Kidney capillary endothelial cell (primary cell): ENCODE measurements around the gene NCOA1.
"Not testable (repeated sequence)": the region's sequence is repeated elsewhere in the genome, so short reads cannot be mapped to it uniquely, and the experiment has no call there.

Source experiments
- DNase-seq: peaks from one replicate; pipeline ENCODE4 v3.0.0-alpha.2; 2018; ENCODE audit warnings: low spot score

NCOA1 gene

GRCh38 chr2:24577481-24577880, 86.4 kb downstream of the NCOA1 start:
- no peak for DNase-seq

GRCh38 chr2:24579053-24579803, 88.2 kb downstream of the NCOA1 start:
- DNase-seq: peak; percentile 3

- no peak for DNase-seq
These were observed 89.5 kb downstream of the NCOA1 start for GRCh38 chr2:24580561-24580960.

- not testable (repeated sequence) for DNase-seq
These were observed 90.9 kb downstream of the NCOA1 start for GRCh38 chr2:24581971-24582370.

- DNase-seq: no peak
These were observed 95.9 kb downstream of the NCOA1 start for GRCh38 chr2:24586955-24587354.

GRCh38 chr2:24588294-24588693, 97.2 kb downstream of the NCOA1 start:
- DNase-seq: no peak

GRCh38 chr2:24592441-24593100, 101.5 kb downstream of the NCOA1 start:
- no peak for DNase-seq

- DNase-seq: no peak
These were observed 103.2 kb downstream of the NCOA1 start for GRCh38 chr2:24594283-24594682.

GRCh38 chr2:24597181-24597870, 106.3 kb downstream of the NCOA1 start:
- no peak for DNase-seq

- DNase-seq: not testable (repeated sequence)
These were observed 109.1 kb downstream of the NCOA1 start for GRCh38 chr2:24600140-24600539.

- no peak for DNase-seq
These were observed 120.6 kb downstream of the NCOA1 start for GRCh38 chr2:24611631-24612030.

GRCh38 chr2:24613154-24613814, 122.2 kb downstream of the NCOA1 start:
- peak; percentile 54 for DNase-seq

GRCh38 chr2:24616616-24617015, 125.6 kb downstream of the NCOA1 start:
- DNase-seq: no peak

GRCh38 chr2:24617424-24617823, 126.4 kb downstream of the NCOA1 start:
- no peak for DNase-seq

- no peak for DNase-seq
These were observed 127.1 kb downstream of the NCOA1 start for GRCh38 chr2:24618144-24618543.

GRCh38 chr2:24618680-24619079, 127.6 kb downstream of the NCOA1 start:
- DNase-seq: no peak

- no peak for DNase-seq
These were observed 129.9 kb downstream of the NCOA1 start for GRCh38 chr2:24620936-24621335.

GRCh38 chr2:24621779-24622538, 130.9 kb downstream of the NCOA1 start:
- no peak for DNase-seq

- no peak for DNase-seq
These were observed 132.5 kb downstream of the NCOA1 start for GRCh38 chr2:24623535-24623934.

GRCh38 chr2:24625728-24626127, 134.7 kb downstream of the NCOA1 start:
- no peak for DNase-seq

- DNase-seq: no peak
These were observed 135.1 kb downstream of the NCOA1 start for GRCh38 chr2:24626131-24626530.

GRCh38 chr2:24628746-24629145, 137.7 kb downstream of the NCOA1 start:
- DNase-seq: no peak
